IPS-15b (cell line): ENCODE measurements around the gene PHACTR1.

Experiments
- H3K27me3 ChIP-seq: one replicate; pipeline ENCODE4 v1.6.1; 2013; ENCODE audit warnings: low read length; ENCODE audit not compliant: control insufficient read depth, insufficient read depth
- H3K36me3 ChIP-seq: one replicate; pipeline ENCODE4 v1.6.1; 2013; ENCODE audit warnings: low read length; ENCODE audit not compliant: control insufficient read depth, insufficient read depth
- H3K4me1 ChIP-seq: one replicate; pipeline ENCODE4 v1.6.1; 2013; ENCODE audit warnings: mild to moderate bottlenecking, low read length; ENCODE audit not compliant: control insufficient read depth, insufficient read depth
- H3K4me3 ChIP-seq: one replicate; pipeline ENCODE4 v1.5.1; 2013; ENCODE audit warnings: low read depth, low read length
- H3K9ac ChIP-seq: one replicate; pipeline ENCODE4 v1.6.1; 2013; ENCODE audit warnings: low read depth, mild to moderate bottlenecking, low read length
- H3K9me3 ChIP-seq: one replicate; pipeline ENCODE4 v1.6.1; 2013; ENCODE audit warnings: mild to moderate bottlenecking, low read length; ENCODE audit not compliant: control insufficient read depth, insufficient read depth

PHACTR1 gene

DNA sequence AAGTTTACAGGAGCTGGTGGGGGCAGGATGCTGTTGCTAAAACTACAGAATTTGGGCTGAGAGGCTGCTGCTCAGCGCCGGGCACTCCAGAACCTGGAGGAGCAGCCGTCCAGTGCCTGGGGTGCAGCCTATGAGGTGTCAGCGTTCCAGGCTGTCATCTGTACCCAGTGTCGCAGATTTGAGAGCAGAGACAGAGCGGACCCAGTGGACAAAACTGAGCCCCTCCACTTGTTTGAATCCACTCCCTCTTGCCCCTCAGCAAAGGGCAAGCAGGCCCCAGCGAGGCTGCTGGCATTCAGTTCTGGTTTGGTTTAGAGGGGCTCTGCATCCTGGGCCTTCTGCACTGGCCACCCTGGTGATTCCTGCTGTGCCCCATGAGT is 467.5 kb downstream of the PHACTR1 start:
- no peak overlapping the region for H3K4me3 ChIP-seq
- no peaks in the 10 kb centered on the region for H3K4me1 ChIP-seq
- H3K27me3 ChIP-seq, result no peaks in the 10 kb centered on the region
- no peak overlapping the region for H3K9ac ChIP-seq
- H3K9me3 ChIP-seq, result no peaks in the 10 kb centered on the region
- H3K36me3 ChIP-seq, result no peaks in the 10 kb centered on the region

DNA sequence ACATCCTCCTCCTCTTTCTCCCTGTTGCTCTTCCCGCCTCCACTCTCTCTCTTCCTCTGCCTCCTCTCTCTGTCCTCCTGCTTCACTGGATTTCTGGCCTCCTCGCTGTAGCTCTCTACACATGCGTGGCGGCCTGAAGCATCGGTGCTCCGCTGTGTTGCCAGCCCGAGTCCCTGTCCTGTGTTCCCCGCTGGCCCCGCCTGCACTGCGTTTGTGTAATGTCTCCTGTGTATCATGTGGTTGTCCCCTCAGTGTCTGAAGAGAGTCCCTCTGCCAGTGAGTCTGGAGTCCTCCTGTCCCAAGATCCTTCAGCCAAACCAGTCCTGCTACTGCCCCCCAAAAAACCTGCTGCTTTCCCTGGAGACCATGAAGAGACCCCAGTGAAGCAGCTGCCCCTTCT is 468.0 kb downstream of the PHACTR1 start:
- Histone ChIP-seq H3K4me3 (no peak overlapping the region), H3K36me3 (no peaks in the 10 kb centered on the region), H3K9ac (no peak overlapping the region), H3K4me1 (no peaks in the 10 kb centered on the region), H3K27me3 (no peaks in the 10 kb centered on the region), H3K9me3 (no peaks in the 10 kb centered on the region)

DNA sequence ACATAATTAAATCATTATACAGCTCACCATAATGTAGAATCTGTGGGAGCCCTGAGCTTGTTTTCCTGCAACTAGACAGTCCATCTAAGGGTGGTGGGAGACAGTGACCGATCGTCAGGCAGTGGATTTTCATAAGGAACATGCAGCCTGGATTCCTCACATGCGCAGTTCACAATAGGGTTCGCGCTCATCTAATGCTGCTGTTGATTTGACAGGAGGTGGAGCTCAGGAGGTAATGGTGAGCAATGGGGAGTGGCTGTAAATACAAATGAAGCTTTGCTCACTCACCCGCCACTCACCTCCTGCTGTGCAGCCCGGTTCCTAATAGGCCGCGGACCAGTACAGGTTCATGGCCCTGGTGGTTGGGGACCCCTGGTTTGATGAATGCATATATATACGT is 470.3 kb downstream of the PHACTR1 start:
- Histone ChIP-seq H3K27me3 (no peaks in the 10 kb centered on the region), H3K4me3 (no peak overlapping the region), H3K4me1 (peaks cover 5% of the 10 kb centered on the region), H3K9ac (no peak overlapping the region), H3K36me3 (no peaks in the 10 kb centered on the region), H3K9me3 (no peaks in the 10 kb centered on the region)

- peaks cover 10% of the 10 kb centered on the region for H3K4me1 ChIP-seq
- H3K9ac ChIP-seq, result no peak overlapping the region
- H3K27me3 ChIP-seq, result no peaks in the 10 kb centered on the region
- H3K36me3 ChIP-seq, result no peaks in the 10 kb centered on the region
- no peak overlapping the region for H3K4me3 ChIP-seq
- no peaks in the 10 kb centered on the region for H3K9me3 ChIP-seq
These were observed 471.1 kb downstream of the PHACTR1 start for GRCh38 chr6:13187692-13188091.

DNA sequence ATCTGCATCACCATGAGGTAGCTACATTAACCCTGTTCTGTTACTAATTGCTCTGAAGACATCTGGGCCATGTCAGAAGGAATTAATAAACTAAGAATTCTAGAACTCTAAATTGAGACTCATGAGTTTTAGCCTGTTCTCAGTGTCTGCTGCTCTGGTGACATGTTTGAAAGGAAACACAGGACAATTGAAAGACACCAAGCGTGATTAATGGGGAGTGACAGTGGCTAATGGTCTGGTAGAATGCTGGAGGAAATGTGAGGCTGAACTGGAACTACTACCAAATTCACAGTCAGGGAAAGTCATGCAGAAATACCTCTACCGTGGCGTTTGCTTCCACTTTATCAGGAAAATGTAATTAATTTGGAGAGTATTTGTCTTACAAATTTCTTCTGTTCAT is 471.7 kb downstream of the PHACTR1 start:
- Histone ChIP-seq H3K36me3 (no peaks in the 10 kb centered on the region), H3K4me1 (peaks cover 14% of the 10 kb centered on the region), H3K9ac (no peak overlapping the region), H3K27me3 (no peaks in the 10 kb centered on the region), H3K4me3 (no peak overlapping the region), H3K9me3 (no peaks in the 10 kb centered on the region)

DNA sequence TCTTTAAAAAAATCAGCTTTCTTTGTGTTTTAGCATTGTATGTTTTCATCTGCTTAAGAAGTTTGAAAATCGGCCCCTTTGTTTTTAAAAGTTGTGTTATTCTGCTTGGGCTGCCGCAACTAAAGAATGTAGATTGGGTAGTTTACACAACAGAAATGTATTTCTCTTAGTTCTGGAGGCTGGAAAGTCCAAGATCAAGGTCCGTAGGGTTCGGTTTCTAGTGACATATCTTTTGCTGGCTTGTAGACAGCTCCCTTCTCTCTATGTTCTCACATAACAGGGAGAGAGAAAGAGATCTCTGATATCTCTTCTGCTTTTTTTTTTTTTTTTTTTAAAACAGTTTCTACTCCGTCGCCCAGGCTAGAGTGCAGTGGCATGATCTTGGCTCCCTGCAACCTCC is 473.1 kb downstream of the PHACTR1 start:
- peaks cover 14% of the 10 kb centered on the region for H3K4me1 ChIP-seq

GRCh38 chr6:13190376-13190775 is 473.8 kb downstream of the PHACTR1 start:
- H3K4me1 ChIP-seq, result peaks cover 14% of the 10 kb centered on the region
- H3K9ac ChIP-seq, result no peak overlapping the region
- H3K27me3 ChIP-seq, result no peaks in the 10 kb centered on the region
- H3K36me3 ChIP-seq, result no peaks in the 10 kb centered on the region
- H3K9me3 ChIP-seq, result no peaks in the 10 kb centered on the region
- H3K4me3 ChIP-seq, result no peak overlapping the region

More for the DNA sequence above, 473.1 kb downstream of the PHACTR1 start:
- H3K27me3 ChIP-seq, result no peaks in the 10 kb centered on the region
- no peak overlapping the region for H3K4me3 ChIP-seq
- no peaks in the 10 kb centered on the region for H3K36me3 ChIP-seq
- H3K9me3 ChIP-seq, result no peaks in the 10 kb centered on the region
- no peak overlapping the region for H3K9ac ChIP-seq

- no peak overlapping the region for H3K4me3 ChIP-seq
- H3K36me3 ChIP-seq, result no peaks in the 10 kb centered on the region
- no peaks in the 10 kb centered on the region for H3K27me3 ChIP-seq
- H3K4me1 ChIP-seq, result peaks cover 14% of the 10 kb centered on the region
- H3K9me3 ChIP-seq, result no peaks in the 10 kb centered on the region
- H3K9ac ChIP-seq, result no peak overlapping the region
These were observed 474.9 kb downstream of the PHACTR1 start for GRCh38 chr6:13191461-13191860.

DNA sequence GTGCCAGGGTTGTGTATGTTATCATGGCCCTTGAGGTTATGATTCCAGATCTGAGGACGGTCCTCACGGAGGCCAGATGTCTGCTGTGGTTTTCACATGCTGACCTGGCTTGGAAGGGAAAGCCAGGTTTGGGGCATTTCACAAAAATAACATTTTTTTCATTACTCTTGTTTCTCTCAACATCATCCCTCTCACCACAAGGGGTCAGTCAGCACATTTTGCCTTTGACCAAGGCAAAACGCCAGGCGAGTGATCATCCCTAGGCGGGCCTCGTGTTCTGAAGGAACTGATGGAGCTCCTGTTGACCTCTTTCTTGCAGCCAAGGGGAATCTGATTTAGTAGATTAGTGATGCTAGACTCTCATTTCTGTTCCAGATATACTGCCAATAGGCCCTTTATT is 478.3 kb downstream of the PHACTR1 start:
- Histone ChIP-seq H3K27me3 (no peaks in the 10 kb centered on the region), H3K4me3 (no peak overlapping the region), H3K36me3 (no peaks in the 10 kb centered on the region), H3K9me3 (no peaks in the 10 kb centered on the region), H3K4me1 (peaks cover 14% of the 10 kb centered on the region), H3K9ac (no peak overlapping the region)

GRCh38 chr6:13195803-13196202 is 479.2 kb downstream of the PHACTR1 start:
- H3K4me1 ChIP-seq, result peaks cover 14% of the 10 kb centered on the region
- H3K36me3 ChIP-seq, result no peaks in the 10 kb centered on the region
- no peak overlapping the region for H3K4me3 ChIP-seq
- no peak overlapping the region for H3K9ac ChIP-seq
- no peaks in the 10 kb centered on the region for H3K27me3 ChIP-seq
- H3K9me3 ChIP-seq, result no peaks in the 10 kb centered on the region

- H3K9ac ChIP-seq, result no peak overlapping the region
- no peaks in the 10 kb centered on the region for H3K36me3 ChIP-seq
- no peaks in the 10 kb centered on the region for H3K9me3 ChIP-seq
- no peaks in the 10 kb centered on the region for H3K27me3 ChIP-seq
- H3K4me1 ChIP-seq, result no peaks in the 10 kb centered on the region
- no peak overlapping the region for H3K4me3 ChIP-seq
These were observed 481.6 kb downstream of the PHACTR1 start for GRCh38 chr6:13198168-13198567.

DNA sequence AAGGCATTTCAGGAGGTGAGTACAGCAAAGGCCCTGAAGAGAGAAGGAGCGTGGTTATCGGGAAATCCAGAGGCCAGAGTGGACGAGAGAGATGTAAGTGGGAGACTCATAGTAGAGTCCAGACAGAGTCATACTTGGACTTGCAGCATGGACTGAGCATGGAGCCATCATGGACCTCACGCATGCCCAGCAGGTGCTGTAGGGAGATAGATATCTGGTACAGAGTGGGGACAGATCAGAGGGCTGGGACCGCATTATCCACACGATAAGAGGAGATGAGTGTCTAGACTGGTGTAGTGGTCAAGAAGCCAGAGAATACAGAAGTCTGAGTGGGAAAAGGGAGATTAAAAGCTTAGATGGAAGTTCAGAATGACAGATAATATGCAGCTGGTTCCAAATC is 484.8 kb downstream of the PHACTR1 start:
- Histone ChIP-seq H3K4me3 (no peak overlapping the region), H3K36me3 (no peaks in the 10 kb centered on the region), H3K4me1 (no peaks in the 10 kb centered on the region), H3K9me3 (no peaks in the 10 kb centered on the region), H3K27me3 (no peaks in the 10 kb centered on the region), H3K9ac (no peak overlapping the region)

DNA sequence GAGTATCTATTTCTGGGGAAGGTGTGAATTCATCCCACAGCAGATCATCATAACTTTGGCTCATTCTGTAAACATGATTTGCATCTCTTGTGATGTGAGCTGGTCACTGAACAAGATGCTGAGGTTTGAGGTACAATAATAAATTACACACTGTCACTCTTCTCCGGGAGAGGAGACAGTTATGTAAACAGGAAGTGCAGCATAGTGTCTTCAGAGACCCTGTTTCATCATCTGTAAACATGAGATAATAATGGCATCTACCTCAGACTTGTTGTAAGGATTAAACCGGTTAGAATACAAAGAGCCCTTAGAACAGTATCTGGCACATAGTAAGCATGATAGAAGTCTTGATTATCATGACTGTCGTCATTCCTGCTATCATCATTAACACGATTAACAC is 486.6 kb downstream of the PHACTR1 start:
- H3K36me3 ChIP-seq, result no peaks in the 10 kb centered on the region
- H3K9ac ChIP-seq, result no peak overlapping the region
- no peak overlapping the region for H3K4me3 ChIP-seq
- H3K9me3 ChIP-seq, result no peaks in the 10 kb centered on the region
- H3K27me3 ChIP-seq, result no peaks in the 10 kb centered on the region
- no peaks in the 10 kb centered on the region for H3K4me1 ChIP-seq
